GM23338 (cell line): ENCODE results near the gene GALNT5. TPM values are rescaled to one million over a fixed set of nuclear protein-coding genes. Genes with fewer than 3 reads are reported as not detected.

ENCODE experiments used
- ATAC-seq: fragments of 200-7000 bp; cut with Tn5 transposase; 3 replicates; pipeline ENCODE4 v1.9.1; 2020
- DNase-seq: peaks from one replicate; pipeline ENCODE4 v3.0.0-alpha.2; 2015; ENCODE audit warnings: low spot score
- H2AFZ ChIP-seq: fragments of 200-600 bp; sonication (generic); 2 replicates; pipeline ENCODE4 v1.8.0; 2016; ENCODE audit warnings: antibody characterized with exemption, mild to moderate bottlenecking, moderate library complexity
- H3F3A ChIP-seq: fragments of 200-600 bp; sonication (generic); replicated peaks from 2 replicates; pipeline ENCODE4 v1.8.0; 2017; ENCODE audit warnings: antibody characterized with exemption, mixed run types, low read depth
- H3K27ac ChIP-seq: fragments of 200-600 bp; sonication (generic); 2 replicates; pipeline ENCODE4 v1.6.1; 2016; ENCODE audit warnings: low read depth
- H3K27me3 ChIP-seq: fragments of 200-600 bp; sonication (generic); 2 replicates; pipeline ENCODE4 v1.8.0; 2016; ENCODE audit warnings: mild to moderate bottlenecking, mixed run types, moderate library complexity; ENCODE audit not compliant: insufficient read depth
- H3K36me3 ChIP-seq: fragments of 200-600 bp; sonication (generic); 2 replicates; pipeline ENCODE4 v1.8.0; 2016; ENCODE audit warnings: mild to moderate bottlenecking; ENCODE audit not compliant: insufficient read depth
- H3K4me1 ChIP-seq: fragments of 200-600 bp; sonication (generic); 2 replicates; pipeline ENCODE4 v1.8.0; 2016; ENCODE audit warnings: mild to moderate bottlenecking, moderate library complexity; ENCODE audit not compliant: insufficient read depth
- H3K4me2 ChIP-seq: fragments of 200-600 bp; sonication (generic); 2 replicates; pipeline ENCODE4 v1.7.1; 2017; ENCODE audit warnings: mixed run types
- H3K4me3 ChIP-seq: fragments of 200-600 bp; sonication (generic); 2 replicates; pipeline ENCODE4 v1.6.1; 2016; ENCODE audit warnings: mixed run types
- H3K79me2 ChIP-seq: fragments of 200-600 bp; sonication (generic); replicated peaks from 2 replicates; pipeline ENCODE4 v1.8.0; 2017; ENCODE audit warnings: mild to moderate bottlenecking; ENCODE audit not compliant: insufficient read depth
- H3K9me2 ChIP-seq: fragments of 200-600 bp; sonication (generic); 2 replicates; pipeline ENCODE4 v1.8.0; 2017; ENCODE audit not compliant: insufficient read depth
- H4K20me1 ChIP-seq: fragments of 200-600 bp; sonication (generic); replicated peaks from 2 replicates; pipeline ENCODE4 v1.8.0; 2017; ENCODE audit warnings: mild to moderate bottlenecking; ENCODE audit not compliant: insufficient read depth
- H3K27ac Mint-ChIP-seq: 2 replicates; pipeline ENCODE4 v1.8.0; 2020; ENCODE audit warnings: inconsistent platforms, mild to moderate bottlenecking, moderate library complexity, mixed read lengths
- H3K27me3 Mint-ChIP-seq: 3 replicates; pipeline ENCODE4 v1.8.0; 2022; ENCODE audit warnings: low read depth, mild to moderate bottlenecking, moderate library complexity, mixed read lengths, inconsistent platforms; ENCODE audit not compliant: insufficient read depth, poor library complexity
- H3K36me3 Mint-ChIP-seq: 3 replicates; pipeline ENCODE4 v1.8.0; 2021; ENCODE audit warnings: low read depth, mild to moderate bottlenecking, inconsistent platforms, moderate library complexity, mixed read lengths
- H3K4me1 Mint-ChIP-seq: 3 replicates; pipeline ENCODE4 v1.8.0; 2020; ENCODE audit warnings: mild to moderate bottlenecking, inconsistent platforms, mixed read lengths
- H3K4me3 Mint-ChIP-seq: 3 replicates; pipeline ENCODE4 v1.8.0; 2021; ENCODE audit warnings: moderate library complexity, mild to moderate bottlenecking, inconsistent platforms, mixed read lengths
- H3K9me3 Mint-ChIP-seq: 3 replicates; pipeline ENCODE4 v1.8.0; 2020; ENCODE audit warnings: moderate library complexity, mild to moderate bottlenecking, inconsistent platforms, mixed read lengths
- CTCF ChIP-seq, 2 experiments: fragments of 200-600 bp in 1 of 2; sonication (generic) in 1 of 2; conservative IDR thresholded peaks; 2 replicates each; pipeline versions ENCODE4 v1.5.1 to v1.6.1; 2016 to 2017; ENCODE audit warnings: antibody characterized with exemption in 2 of 2, low read depth in 2 of 2, mild to moderate bottlenecking in 2 of 2, moderate library complexity in 1 of 2
- EZH2 ChIP-seq: fragments of 200-600 bp; sonication (generic); IDR thresholded peaks from one replicate; pipeline ENCODE4 v1.8.0; 2017; ENCODE audit warnings: antibody characterized with exemption, mild to moderate bottlenecking, low read depth; ENCODE audit not compliant: unreplicated experiment
- JUNB ChIP-seq: IDR thresholded peaks from one replicate; pipeline ENCODE4 v1.6.1; 2016; ENCODE audit warnings: antibody characterized with exemption; ENCODE audit not compliant: unreplicated experiment
- NANOG ChIP-seq: IDR thresholded peaks from 2 replicates; pipeline ENCODE4 v1.6.1; 2016; ENCODE audit warnings: antibody characterized with exemption, borderline replicate concordance
- POLR2AphosphoS5 ChIP-seq: IDR thresholded peaks from 2 replicates; pipeline ENCODE4 v1.6.1; 2016; ENCODE audit warnings: antibody characterized with exemption, low read depth
- REST ChIP-seq: IDR thresholded peaks from one replicate; pipeline ENCODE4 v1.6.1; 2018; ENCODE audit warnings: antibody characterized with exemption; ENCODE audit not compliant: unreplicated experiment
- STAT1 ChIP-seq: IDR thresholded peaks from one replicate; pipeline ENCODE4 v1.6.1; 2016; ENCODE audit warnings: antibody characterized with exemption; ENCODE audit not compliant: unreplicated experiment
- ZNF331 ChIP-seq: fragments of 250-450 bp; sonication (Bioruptor Pico); IDR thresholded peaks from 2 replicates; pipeline ENCODE4 v1.5.0; 2020; ENCODE audit warnings: low read depth, mild to moderate bottlenecking, moderate library complexity
- ZNF462 ChIP-seq: fragments of 250-450 bp; sonication (Bioruptor Pico); IDR thresholded peaks from 2 replicates; pipeline ENCODE4 v1.5.0; 2020; ENCODE audit warnings: mild to moderate bottlenecking, moderate library complexity
- polyA plus RNA-seq: library from polyadenylated mRNA; unstranded; fragments of >200 nt; fragmentation: Nextera tagmentation; extraction: Ambion mirVana; gene quantifications from 2 replicates; pipeline ENCODE4 v1.2.1, GENCODE V29; 2016
- total RNA-seq: library from RNA; depleted of rRNA; stranded (reverse); fragments of >200 nt; shearing (Covaris generic); gene quantifications from 2 replicates; pipeline ENCODE4 v1.2.3, GENCODE V29; 2014

GALNT5 gene
- total and polyA plus RNA-seq, 2 experiments from 2014 or later = 0.05 to 0.14 TPM

GRCh38 chr2:157220502-157220901, 37.0 kb upstream of the GALNT5 start:
- no peaks in the 10 kb centered on the region for H3K27me3 Mint-ChIP-seq
- DNase-seq = no peak
- H3K27ac Mint-ChIP-seq = no peak overlapping the region
- no peaks in the 10 kb centered on the region for H3K36me3 ChIP-seq
- no peaks in the 10 kb centered on the region for H4K20me1 ChIP-seq
- H2AFZ ChIP-seq = no peak overlapping the region
- no peaks in the 10 kb centered on the region for H3K9me3 Mint-ChIP-seq
- H3K36me3 Mint-ChIP-seq = no peaks in the 10 kb centered on the region
- H3K4me1 Mint-ChIP-seq = no peaks in the 10 kb centered on the region
- H3K4me1 ChIP-seq = no peaks in the 10 kb centered on the region
- no peaks in the 10 kb centered on the region for H3K27me3 ChIP-seq
- no peak overlapping the region for H3K4me3 Mint-ChIP-seq
- 0 out of 2 replicates have a peak, but pooled peaks cover 3% of the 10 kb centered on the region for H3K9me2 ChIP-seq
- no peak for TF ChIP-seq REST
- TF ChIP-seq CTCF (conservative IDR thresholded peaks at IDR 0.05; ENCODE audit: low read depth in 2 of 2) = no peak
- TF ChIP-seq NANOG = no peak
- TF ChIP-seq POLR2AphosphoS5 = no peak
- TF ChIP-seq EZH2 = no peak
- no peak overlapping the region for H3K4me3 ChIP-seq
- H3K79me2 ChIP-seq = no peaks in the 10 kb centered on the region
- ATAC-seq = no peak
- no peak overlapping the region for H3K4me2 ChIP-seq
- no peak overlapping the region for H3K27ac ChIP-seq
- H3F3A ChIP-seq = no peaks in the 10 kb centered on the region

GRCh38 chr2:157221394-157221988, 36.0 kb upstream of the GALNT5 start:
- Histone ChIP-seq H3K4me2 (no peak overlapping the region), H4K20me1 (no peaks in the 10 kb centered on the region), H3K27me3 (no peaks in the 10 kb centered on the region), H2AFZ (no peak overlapping the region; the same call in 1 of the 2 replicates), H3K36me3 (no peaks in the 10 kb centered on the region), H3K4me1 (no peaks in the 10 kb centered on the region), H3K9me2 (0 out of 2 replicates have a peak, but pooled peaks cover 3% of the 10 kb centered on the region), H3K27ac (no peak overlapping the region), H3F3A (no peaks in the 10 kb centered on the region), H3K4me3 (no peak overlapping the region), H3K79me2 (no peaks in the 10 kb centered on the region)
- no peaks in the 10 kb centered on the region for H3K27me3 Mint-ChIP-seq
- peak overlapping the region; percentile 1; the same call in 1 of the 2 replicates for H3K27ac Mint-ChIP-seq
- no peak for ATAC-seq
- no peak for DNase-seq
- H3K9me3 Mint-ChIP-seq = no peaks in the 10 kb centered on the region
- no peaks in the 10 kb centered on the region for H3K4me1 Mint-ChIP-seq
- H3K4me3 Mint-ChIP-seq = no peak overlapping the region
- no peaks in the 10 kb centered on the region for H3K36me3 Mint-ChIP-seq
- TF ChIP-seq EZH2 (no peak), ZNF462 (CRISPR knock-in tag) (no peak), JUNB (no peak), ZNF331 (CRISPR knock-in tag) (no peak), NANOG (no peak), STAT1 (no peak)
